WERI-Rb-1 (cell line): ENCODE results near the gene FHIT.

ENCODE experiments used
- DNase-seq: peaks from one replicate; pipeline ENCODE4 v3.0.0-alpha.2; 2020
- H3K27ac ChIP-seq: fragments of 250-450 bp; sonication (Bioruptor Pico); 2 replicates; pipeline ENCODE4 v1.5.1; 2020; ENCODE audit warnings: mild to moderate bottlenecking, moderate library complexity
- H3K27me3 ChIP-seq: fragments of 250-450 bp; sonication (Bioruptor Pico); 2 replicates; pipeline ENCODE4 v1.5.1; 2021; ENCODE audit warnings: mild to moderate bottlenecking, low read depth, moderate library complexity; ENCODE audit not compliant: insufficient read depth, severe bottlenecking
- H3K36me3 ChIP-seq: fragments of 250-450 bp; sonication (Bioruptor Pico); 2 replicates; pipeline ENCODE4 v1.5.1; 2020; ENCODE audit warnings: mild to moderate bottlenecking, moderate library complexity
- H3K4me3 ChIP-seq: 2 replicates; pipeline ENCODE4 v1.5.1; 2011; ENCODE audit warnings: low read depth, mild to moderate bottlenecking, control low read depth, low read length
- H3K9me3 ChIP-seq: fragments of 250-450 bp; sonication (Bioruptor Pico); 2 replicates; pipeline ENCODE4 v1.5.1; 2021; ENCODE audit warnings: mild to moderate bottlenecking, moderate library complexity; ENCODE audit not compliant: severe bottlenecking
- CTCF ChIP-seq: IDR thresholded peaks from 2 replicates; pipeline ENCODE4 v1.5.1; 2011; ENCODE audit warnings: low read depth, mild to moderate bottlenecking, control low read depth, inconsistent platforms, low read length

Gene FHIT

GRCh38 chr3:59914251-59914650 lies 1337.0 kb downstream of the FHIT start:
- TF ChIP-seq CTCF, result no peak
- no peak for DNase-seq
- no peaks in the 10 kb centered on the region for H3K9me3 ChIP-seq
- no peaks in the 10 kb centered on the region for H3K27me3 ChIP-seq
- H3K27ac ChIP-seq, result no peak overlapping the region
- H3K36me3 ChIP-seq, result no peaks in the 10 kb centered on the region
- H3K4me3 ChIP-seq, result no peak overlapping the region

GRCh38 chr3:59913645-59914044 lies 1337.6 kb downstream of the FHIT start:
- no peaks in the 10 kb centered on the region for H3K36me3 ChIP-seq
- no peaks in the 10 kb centered on the region for H3K27me3 ChIP-seq
- DNase-seq, result no peak
- H3K27ac ChIP-seq, result no peak overlapping the region
- TF ChIP-seq CTCF, result no peak
- H3K9me3 ChIP-seq, result no peaks in the 10 kb centered on the region
- no peak overlapping the region for H3K4me3 ChIP-seq

- DNase-seq, result no peak
- Histone ChIP-seq H3K4me3 (no peak overlapping the region), H3K27ac (no peak overlapping the region), H3K36me3 (no peaks in the 10 kb centered on the region), H3K27me3 (no peaks in the 10 kb centered on the region), H3K9me3 (no peaks in the 10 kb centered on the region)
- TF ChIP-seq CTCF, result no peak
Measured at GRCh38 chr3:59908701-59909100, 1342.6 kb downstream of the FHIT start.

- TF ChIP-seq CTCF, result no peak
- Histone ChIP-seq H3K27me3 (no peaks in the 10 kb centered on the region), H3K36me3 (no peaks in the 10 kb centered on the region), H3K27ac (no peak overlapping the region), H3K4me3 (no peak overlapping the region), H3K9me3 (no peaks in the 10 kb centered on the region)
- no peak for DNase-seq
Measured at GRCh38 chr3:59908280-59908679, 1343.0 kb downstream of the FHIT start.

GRCh38 chr3:59904296-59904695 lies 1347.0 kb downstream of the FHIT start:
- Histone ChIP-seq H3K36me3 (no peaks in the 10 kb centered on the region), H3K4me3 (no peak overlapping the region), H3K27me3 (no peaks in the 10 kb centered on the region), H3K27ac (no peak overlapping the region), H3K9me3 (no peaks in the 10 kb centered on the region)
- TF ChIP-seq CTCF, result no peak
- DNase-seq, result no peak

GRCh38 chr3:59899061-59899460 lies 1352.2 kb downstream of the FHIT start:
- no peak for TF ChIP-seq CTCF
- H3K36me3 ChIP-seq, result no peaks in the 10 kb centered on the region
- no peaks in the 10 kb centered on the region for H3K27me3 ChIP-seq
- no peak overlapping the region for H3K4me3 ChIP-seq
- no peak for DNase-seq
- no peak overlapping the region for H3K27ac ChIP-seq
- H3K9me3 ChIP-seq, result no peaks in the 10 kb centered on the region
